Mesenchymal stem cell (in vitro differentiated cells and primary cell): Measurements from ENCODE around the gene C8A.

Experiments used
- DNase-seq: peaks from one replicate; pipeline ENCODE4 v3.0.0-alpha.2; 2013
- H2AFZ ChIP-seq: one replicate; pipeline ENCODE4 v1.6.1; 2013; ENCODE audit warnings: low read depth, mild to moderate bottlenecking, control low read depth, inconsistent platforms, low read length, moderate library complexity
- H2AK5ac ChIP-seq: 2 replicates; pipeline ENCODE4 v1.6.1; 2013; ENCODE audit warnings: low read length, moderate library complexity, mild to moderate bottlenecking, inconsistent platforms; ENCODE audit not compliant: severe bottlenecking
- H2BK120ac ChIP-seq: one replicate; pipeline ENCODE4 v1.6.1; 2013; ENCODE audit warnings: low read depth, mild to moderate bottlenecking, inconsistent platforms, low read length, moderate library complexity
- H2BK12ac ChIP-seq, 2 experiments: one replicate each; pipeline ENCODE4 v1.6.1; 2013; ENCODE audit warnings: inconsistent platforms in 2 of 2, low read length in 2 of 2, mild to moderate bottlenecking in 2 of 2, moderate library complexity in 2 of 2, control low read depth in 1 of 2
- H2BK15ac ChIP-seq: one replicate; pipeline ENCODE4 v1.6.1; 2013; ENCODE audit warnings: mild to moderate bottlenecking, low read depth, inconsistent platforms; ENCODE audit not compliant: poor library complexity, severe bottlenecking
- H2BK5ac ChIP-seq: 2 replicates; pipeline ENCODE4 v1.6.1; 2013; ENCODE audit warnings: low read depth, mild to moderate bottlenecking, low read length, control low read depth, inconsistent platforms; ENCODE audit not compliant: poor library complexity, severe bottlenecking
- H3K14ac ChIP-seq, 2 experiments: one replicate each; pipeline ENCODE4 v1.6.1; 2013; ENCODE audit warnings: inconsistent platforms in 2 of 2, low read length in 2 of 2, control low read depth in 1 of 2, mild to moderate bottlenecking in 1 of 2, moderate library complexity in 1 of 2
- H3K18ac ChIP-seq, 2 experiments: one replicate each; pipeline ENCODE4 v1.6.1; 2013; ENCODE audit warnings: inconsistent platforms in 2 of 2, low read length in 2 of 2, control low read depth in 1 of 2, low read depth in 1 of 2, mild to moderate bottlenecking in 1 of 2
- H3K23ac ChIP-seq, 2 experiments: one replicate each; pipeline ENCODE4 v1.6.1; 2013; ENCODE audit warnings: inconsistent platforms in 2 of 2, low read length in 2 of 2, mild to moderate bottlenecking in 2 of 2, moderate library complexity in 2 of 2, control low read depth in 1 of 2
- H3K27ac ChIP-seq: 2 replicates; pipeline ENCODE4 v1.5.1; 2013; ENCODE audit warnings: mild to moderate bottlenecking, moderate library complexity, low read length, control low read depth, inconsistent platforms; ENCODE audit not compliant: poor library complexity, severe bottlenecking
- H3K27me3 ChIP-seq, 2 experiments: 2 replicates each; pipeline versions ENCODE4 v1.6.1 to v1.7.0; 2013; ENCODE audit warnings: low read length in 2 of 2, mild to moderate bottlenecking in 2 of 2, moderate library complexity in 2 of 2, control low read depth in 1 of 2, inconsistent platforms in 1 of 2; ENCODE audit not compliant: control insufficient read depth in 1 of 2, insufficient read depth in 1 of 2
- H3K36me3 ChIP-seq, 2 experiments: 2 replicates each; pipeline versions ENCODE4 v1.6.1 to v1.7.0; 2013; ENCODE audit warnings: low read length in 2 of 2, control low read depth in 1 of 2, inconsistent platforms in 1 of 2, low read depth in 1 of 2, mild to moderate bottlenecking in 1 of 2; ENCODE audit not compliant: insufficient read depth in 2 of 2, control insufficient read depth in 1 of 2
- H3K4ac ChIP-seq, 2 experiments: one replicate each; pipeline ENCODE4 v1.6.1; 2013; ENCODE audit warnings: inconsistent platforms in 2 of 2, low read length in 2 of 2, mild to moderate bottlenecking in 2 of 2, moderate library complexity in 2 of 2, control low read depth in 1 of 2, low read depth in 1 of 2
- H3K4me1 ChIP-seq: 2 replicates; pipeline ENCODE4 v1.6.1; 2013; ENCODE audit warnings: low read depth, low read length, control low read depth; ENCODE audit not compliant: control insufficient read depth, insufficient read depth
- H3K4me2 ChIP-seq: 2 replicates; pipeline ENCODE4 v1.6.1; 2013; ENCODE audit warnings: low read length, mild to moderate bottlenecking, inconsistent platforms; ENCODE audit not compliant: poor library complexity, severe bottlenecking
- H3K4me3 ChIP-seq, 2 experiments: 2 replicates each; pipeline versions ENCODE4 v1.5.1 to v1.7.0; 2013; ENCODE audit warnings: low read length in 2 of 2, mild to moderate bottlenecking in 2 of 2, control low read depth in 1 of 2, low read depth in 1 of 2; ENCODE audit not compliant: insufficient read depth in 1 of 2
- H3K79me1 ChIP-seq: replicated peaks from 2 replicates; pipeline ENCODE4 v1.6.1; 2013; ENCODE audit warnings: mild to moderate bottlenecking, control low read depth, low read length, inconsistent platforms; ENCODE audit not compliant: poor library complexity, severe bottlenecking
- H3K9ac ChIP-seq: 2 replicates; pipeline ENCODE4 v1.7.0; 2013; ENCODE audit warnings: mild to moderate bottlenecking, low read length, moderate library complexity
- H3K9me3 ChIP-seq: 2 replicates; pipeline ENCODE4 v1.7.0; 2013; ENCODE audit warnings: mild to moderate bottlenecking, low read length; ENCODE audit not compliant: control insufficient read depth
- H4K8ac ChIP-seq: one replicate; pipeline ENCODE4 v1.6.1; 2013; ENCODE audit warnings: inconsistent platforms, mild to moderate bottlenecking, low read length, moderate library complexity
- H4K91ac ChIP-seq: one replicate; pipeline ENCODE4 v1.6.1; 2013; ENCODE audit warnings: mild to moderate bottlenecking, low read length, inconsistent platforms
- WGBS: methylation state at CpG from one replicate; pipeline ENCODE4 v1.1.7; 2013; ENCODE audit warnings: mixed read lengths; 5-methylcytosine and 5-hydroxymethylcytosine counted together

The C8A gene

DNA sequence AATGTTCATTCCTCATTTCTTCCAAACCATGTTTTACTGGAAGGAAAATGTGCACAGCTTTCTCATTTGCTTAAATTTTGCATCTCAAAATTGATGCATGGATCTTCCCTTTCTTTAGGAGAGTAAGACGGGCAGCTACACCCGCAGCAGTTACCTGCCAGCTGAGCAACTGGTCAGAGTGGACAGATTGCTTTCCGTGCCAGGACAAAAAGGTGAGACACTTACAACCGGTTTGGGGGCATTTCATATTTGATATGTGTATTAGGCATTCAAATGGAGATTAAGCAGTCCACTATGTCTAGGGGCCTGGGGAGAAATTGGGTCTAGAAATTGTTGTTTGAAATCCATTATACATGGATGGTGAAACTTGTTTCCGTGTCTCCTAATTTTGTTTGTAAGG, 12.9 kb downstream of the C8A start:
- H2BK120ac ChIP-seq: no peak overlapping the region
- no peaks in the 10 kb centered on the region for H3K27me3 ChIP-seq
- H3K14ac ChIP-seq: no peak overlapping the region
- H4K8ac ChIP-seq: no peak overlapping the region
- no peak overlapping the region for H2AFZ ChIP-seq
- 81% methylated on average over 5 of the region's 5 CpGs for WGBS
- no peaks in the 10 kb centered on the region for H3K79me1 ChIP-seq
- no peak overlapping the region for H3K27ac ChIP-seq
- no peak overlapping the region for H3K4ac ChIP-seq
- H3K18ac ChIP-seq: no peak overlapping the region
- H2BK12ac ChIP-seq: no peak overlapping the region
- no peak overlapping the region for H2BK5ac ChIP-seq
- no peak overlapping the region for H4K91ac ChIP-seq
- H3K9ac ChIP-seq: peak overlapping the region; percentile 39
- DNase-seq: no peak
- H3K4me2 ChIP-seq: no peak overlapping the region
- H2BK15ac ChIP-seq: no peak overlapping the region
- no peak overlapping the region for H3K23ac ChIP-seq
- no peak overlapping the region for H2AK5ac ChIP-seq
- no peak overlapping the region for H3K4me3 ChIP-seq
- H3K4me1 ChIP-seq: no peaks in the 10 kb centered on the region
- no peaks in the 10 kb centered on the region for H3K9me3 ChIP-seq
- no peaks in the 10 kb centered on the region for H3K36me3 ChIP-seq

DNA sequence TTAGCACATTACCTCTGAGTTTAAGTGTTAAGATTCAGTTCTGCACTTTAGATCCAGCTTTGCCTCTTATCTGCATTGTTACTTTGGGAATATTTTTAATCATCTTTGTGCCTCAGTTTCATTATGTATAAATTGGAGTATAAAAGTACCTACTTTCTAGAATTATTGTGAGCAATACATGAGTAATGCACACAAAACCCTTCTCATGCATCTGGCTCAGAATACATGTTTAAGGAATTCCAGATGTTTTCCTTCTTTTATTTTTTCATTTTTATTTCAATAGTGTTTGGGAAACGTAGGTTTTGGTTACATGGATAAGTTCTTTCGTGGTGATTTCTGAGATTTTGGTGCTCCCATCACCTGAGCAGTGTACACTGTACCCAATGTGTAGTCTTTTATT, 14.2 kb downstream of the C8A start:
- Histone ChIP-seq H3K23ac (no peak overlapping the region), H3K18ac (no peak overlapping the region), H3K9me3 (no peaks in the 10 kb centered on the region), H3K36me3 (no peaks in the 10 kb centered on the region), H4K8ac (no peak overlapping the region), H3K27ac (no peak overlapping the region), H3K4me2 (no peak overlapping the region), H3K79me1 (no peaks in the 10 kb centered on the region), H3K14ac (no peak overlapping the region), H2BK120ac (no peak overlapping the region), H3K4me1 (no peaks in the 10 kb centered on the region), H3K4ac (no peak overlapping the region), H2AFZ (no peak overlapping the region), H4K91ac (no peak overlapping the region), H2BK15ac (no peak overlapping the region), H2BK5ac (no peak overlapping the region), H2AK5ac (no peak overlapping the region), H3K9ac (peak overlapping the region; percentile 54), H2BK12ac (no peak overlapping the region), H3K4me3 (peak overlapping the region in 1 of 2 experiments; percentile 36), H3K27me3 (no peaks in the 10 kb centered on the region)
- no CpG with 5 or more reads among the region's 2 CpGs for WGBS
- DNase-seq: no peak

DNA sequence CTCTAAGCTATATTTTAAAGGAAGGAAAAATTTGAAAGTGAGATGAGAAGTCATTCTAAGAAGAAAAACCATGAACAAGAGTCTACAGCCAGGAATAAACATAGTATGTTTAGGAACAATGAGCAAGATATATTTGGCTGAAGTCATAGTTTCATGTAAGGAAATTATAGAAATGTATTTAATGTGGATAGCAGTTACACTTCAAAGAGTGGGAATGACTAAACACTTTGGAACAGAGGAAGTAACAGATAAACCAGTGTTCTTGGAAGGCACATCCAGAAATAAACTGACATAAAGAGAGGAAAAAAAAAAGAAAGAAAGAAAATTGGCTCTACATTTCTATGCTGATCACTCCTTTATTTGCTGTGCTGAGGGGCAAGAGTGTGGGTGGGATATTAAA, 18.0 kb downstream of the C8A start:
- Histone ChIP-seq H4K8ac (no peak overlapping the region), H3K4me3 (no peak overlapping the region), H3K79me1 (no peaks in the 10 kb centered on the region), H2BK120ac (no peak overlapping the region), H4K91ac (no peak overlapping the region), H3K4me2 (no peak overlapping the region), H3K4me1 (no peaks in the 10 kb centered on the region), H3K14ac (no peak overlapping the region), H3K27me3 (no peaks in the 10 kb centered on the region), H2BK5ac (no peak overlapping the region), H2AK5ac (no peak overlapping the region), H3K18ac (no peak overlapping the region), H3K4ac (no peak overlapping the region), H2AFZ (no peak overlapping the region), H2BK15ac (no peak overlapping the region), H3K9ac (no peak overlapping the region), H3K9me3 (no peaks in the 10 kb centered on the region), H3K23ac (no peak overlapping the region), H3K36me3 (no peaks in the 10 kb centered on the region), H2BK12ac (no peak overlapping the region), H3K27ac (no peak overlapping the region)
- DNase-seq: no peak

DNA sequence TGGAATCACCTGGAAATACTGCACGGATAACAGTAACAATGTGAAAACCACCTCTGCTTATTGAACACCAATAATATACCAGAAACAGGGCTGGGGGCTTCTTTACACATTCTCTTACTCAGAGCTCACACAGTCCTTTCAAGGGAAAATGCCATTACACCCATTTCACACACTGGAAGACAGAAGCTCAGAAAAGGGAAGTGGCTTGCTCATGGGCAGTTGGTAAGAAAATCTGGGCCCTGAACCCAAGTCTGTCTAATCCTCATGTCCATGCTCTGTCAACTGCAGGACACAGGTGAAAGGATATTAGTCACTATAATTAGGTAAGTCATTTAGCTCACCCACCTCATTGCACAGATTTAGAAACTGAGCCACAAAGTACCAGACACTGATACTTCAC, 18.6 kb downstream of the C8A start:
- 100% methylated on average over 1 of the region's 1 CpG for WGBS
- H4K8ac ChIP-seq: no peak overlapping the region
- H3K18ac ChIP-seq: no peak overlapping the region
- no peak for DNase-seq
- H3K4ac ChIP-seq: no peak overlapping the region
- no peak overlapping the region for H3K4me3 ChIP-seq
- H2BK15ac ChIP-seq: no peak overlapping the region
- H3K14ac ChIP-seq: no peak overlapping the region
- no peak overlapping the region for H4K91ac ChIP-seq
- H3K23ac ChIP-seq: no peak overlapping the region
- no peaks in the 10 kb centered on the region for H3K9me3 ChIP-seq
- no peaks in the 10 kb centered on the region for H3K79me1 ChIP-seq
- H3K4me1 ChIP-seq: no peaks in the 10 kb centered on the region
- no peak overlapping the region for H3K4me2 ChIP-seq
- H2BK12ac ChIP-seq: no peak overlapping the region
- H2AK5ac ChIP-seq: no peak overlapping the region
- no peaks in the 10 kb centered on the region for H3K27me3 ChIP-seq
- no peak overlapping the region for H3K27ac ChIP-seq
- no peak overlapping the region for H2BK120ac ChIP-seq
- H2AFZ ChIP-seq: no peak overlapping the region
- no peak overlapping the region for H2BK5ac ChIP-seq
- H3K9ac ChIP-seq: no peak overlapping the region
- no peaks in the 10 kb centered on the region for H3K36me3 ChIP-seq
